VCaP (cell line): ENCODE measurements around the gene GABRA4.

Experiments
- H3K27ac ChIP-seq: fragments of 450-650 bp; 2 replicates; pipeline ENCODE4 v1.5.1; 2017
- TF ChIP-seq, protein P1 (sequence below): fragments of 450-650 bp; conservative IDR thresholded peaks from 2 replicates; pipeline ENCODE4 v1.5.1; 2017; ENCODE audit warnings: mild to moderate bottlenecking, moderate library complexity

The GABRA4 gene

DNA sequence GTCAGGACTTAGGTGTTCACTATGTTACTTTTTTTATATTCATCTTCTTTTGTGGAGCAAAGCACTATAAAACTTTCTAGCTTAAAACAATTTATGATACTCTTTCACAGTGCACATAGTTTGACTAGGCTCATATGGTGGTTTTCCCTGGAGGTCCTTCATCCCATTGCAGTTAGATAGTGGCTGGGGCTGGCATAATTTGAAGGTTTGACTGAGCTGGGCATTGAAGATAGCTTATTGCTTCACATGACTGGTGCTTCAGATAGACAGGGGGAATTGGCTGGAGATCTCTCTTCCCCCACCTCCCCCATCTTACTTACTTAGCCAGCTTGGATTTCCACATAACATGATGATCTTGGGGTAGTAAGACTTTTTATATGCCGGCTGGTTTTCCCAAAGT is 7.0 kb upstream of the GABRA4 start:
- TF ChIP-seq, protein P1, sequence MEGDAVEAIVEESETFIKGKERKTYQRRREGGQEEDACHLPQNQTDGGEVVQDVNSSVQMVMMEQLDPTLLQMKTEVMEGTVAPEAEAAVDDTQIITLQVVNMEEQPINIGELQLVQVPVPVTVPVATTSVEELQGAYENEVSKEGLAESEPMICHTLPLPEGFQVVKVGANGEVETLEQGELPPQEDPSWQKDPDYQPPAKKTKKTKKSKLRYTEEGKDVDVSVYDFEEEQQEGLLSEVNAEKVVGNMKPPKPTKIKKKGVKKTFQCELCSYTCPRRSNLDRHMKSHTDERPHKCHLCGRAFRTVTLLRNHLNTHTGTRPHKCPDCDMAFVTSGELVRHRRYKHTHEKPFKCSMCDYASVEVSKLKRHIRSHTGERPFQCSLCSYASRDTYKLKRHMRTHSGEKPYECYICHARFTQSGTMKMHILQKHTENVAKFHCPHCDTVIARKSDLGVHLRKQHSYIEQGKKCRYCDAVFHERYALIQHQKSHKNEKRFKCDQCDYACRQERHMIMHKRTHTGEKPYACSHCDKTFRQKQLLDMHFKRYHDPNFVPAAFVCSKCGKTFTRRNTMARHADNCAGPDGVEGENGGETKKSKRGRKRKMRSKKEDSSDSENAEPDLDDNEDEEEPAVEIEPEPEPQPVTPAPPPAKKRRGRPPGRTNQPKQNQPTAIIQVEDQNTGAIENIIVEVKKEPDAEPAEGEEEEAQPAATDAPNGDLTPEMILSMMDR, result no peak
- H3K27ac ChIP-seq, result no peak overlapping the region

DNA sequence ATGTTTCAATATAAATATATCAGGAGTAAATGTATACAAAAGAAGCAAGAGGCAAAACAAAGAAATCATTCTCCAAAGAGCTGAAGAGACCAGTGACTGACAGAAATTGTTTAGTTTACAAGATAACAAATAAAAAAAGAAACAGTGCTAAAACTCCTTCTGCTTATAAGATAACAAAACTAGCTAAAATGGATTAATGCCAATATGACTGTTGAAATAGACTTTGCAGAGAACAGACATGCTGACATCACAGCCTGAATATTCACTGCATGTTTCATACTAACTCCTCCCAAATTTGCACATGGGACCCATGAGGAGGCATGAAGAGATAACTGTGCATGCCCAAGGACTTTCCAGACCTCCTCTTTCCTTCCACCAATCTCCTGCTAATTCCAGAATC is 6.2 kb upstream of the GABRA4 start:
- TF ChIP-seq, protein P1, result no peak
- H3K27ac ChIP-seq, result no peak overlapping the region

DNA sequence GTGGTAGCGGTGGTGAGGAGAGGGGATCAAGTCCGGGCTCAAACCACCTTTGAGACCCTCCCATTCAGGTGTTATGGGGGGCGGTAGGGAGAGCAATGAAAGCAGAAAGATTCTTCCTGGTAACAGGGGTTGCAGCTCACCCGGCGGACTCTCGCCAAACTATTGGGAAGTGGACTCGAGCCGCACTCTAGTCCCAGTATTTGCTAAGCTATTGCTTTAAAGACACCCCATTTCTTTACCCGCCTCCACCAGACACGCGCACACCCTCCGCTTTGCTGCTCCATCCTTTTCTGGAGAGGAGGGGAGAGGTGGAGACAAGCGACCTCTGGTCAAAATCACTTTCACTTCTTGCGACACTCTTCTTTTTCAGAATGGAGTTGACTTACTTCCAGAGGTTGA is 625 bp upstream of the GABRA4 start:
- TF ChIP-seq, protein P1, result no peak
- no peak overlapping the region for H3K27ac ChIP-seq

DNA sequence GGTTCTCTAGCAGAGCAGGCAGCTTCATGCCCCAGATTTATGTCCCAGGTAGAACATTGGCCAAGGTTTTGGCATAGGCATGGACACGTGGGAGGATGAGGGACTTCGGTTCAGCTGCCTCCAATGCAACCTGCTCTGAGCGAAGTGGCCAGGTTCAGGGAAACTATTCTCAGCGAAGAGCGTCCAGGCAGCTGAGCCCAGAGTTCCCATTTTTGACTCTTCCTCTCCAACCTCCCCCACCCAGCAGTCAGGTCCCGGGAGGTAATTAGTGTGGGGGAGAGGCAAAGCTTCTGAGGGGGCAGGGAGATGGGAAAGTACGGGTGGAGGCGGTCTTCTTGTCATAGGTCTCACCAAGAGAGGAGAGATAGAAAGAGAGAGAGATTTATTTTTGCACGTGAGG is 1.0 kb downstream of the GABRA4 start:
- TF ChIP-seq, protein P1, result no peak
- H3K27ac ChIP-seq, result no peak overlapping the region

DNA sequence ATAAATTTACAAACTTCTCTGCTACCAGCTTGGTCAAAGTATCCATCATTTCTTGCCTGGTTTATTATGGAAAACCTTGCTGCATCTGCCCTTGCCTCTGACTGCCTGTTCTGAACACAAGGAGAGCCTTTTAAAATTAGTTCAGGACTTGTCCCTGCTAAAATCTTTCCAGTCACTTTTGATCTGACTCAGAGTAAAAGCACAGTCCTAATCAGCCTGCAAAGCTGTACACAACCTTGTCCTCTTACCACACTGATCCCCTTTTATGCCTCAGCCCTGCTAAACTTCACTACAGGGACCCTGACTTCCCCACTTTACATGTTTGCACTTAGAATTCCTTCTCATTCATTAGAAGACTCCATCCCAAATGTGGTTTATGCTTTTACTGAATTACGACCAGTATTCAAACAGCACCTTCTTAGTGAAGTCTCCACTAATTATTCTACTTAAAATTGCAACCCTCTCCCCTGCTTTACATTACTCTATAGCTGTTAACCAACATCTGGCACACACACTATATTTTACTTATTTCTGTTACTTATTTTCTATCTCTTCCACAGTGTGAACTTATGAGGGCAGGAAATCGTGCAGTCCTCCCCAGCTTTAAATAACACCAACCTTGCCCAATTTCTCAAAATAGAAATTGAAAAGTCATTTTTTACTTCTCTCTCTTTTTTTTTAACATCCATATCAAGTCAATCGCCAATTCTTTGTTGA is 6.3 kb downstream of the GABRA4 start:
- TF ChIP-seq, protein P1, result no peak
- H3K27ac ChIP-seq, result no peak overlapping the region

DNA sequence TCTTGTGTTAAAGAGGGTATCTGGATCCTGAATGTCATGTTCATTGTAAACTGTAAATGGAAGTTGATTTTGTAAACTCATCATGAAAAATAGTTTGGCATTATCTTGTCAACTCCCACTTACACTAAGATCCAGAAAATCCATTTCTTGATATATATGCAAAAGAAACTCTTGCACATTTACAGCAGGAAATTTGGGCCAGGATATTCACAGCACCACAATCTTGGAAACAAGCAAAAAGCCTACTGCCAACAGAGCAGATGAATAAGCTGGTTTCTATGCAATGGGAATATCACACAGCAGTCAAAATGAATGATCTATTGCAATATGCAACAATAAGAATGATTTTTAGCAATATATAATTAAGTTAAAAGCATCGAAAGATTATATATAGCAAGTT is 8.6 kb downstream of the GABRA4 start:
- H3K27ac ChIP-seq, result no peak overlapping the region
- TF ChIP-seq, protein P1, result no peak

DNA sequence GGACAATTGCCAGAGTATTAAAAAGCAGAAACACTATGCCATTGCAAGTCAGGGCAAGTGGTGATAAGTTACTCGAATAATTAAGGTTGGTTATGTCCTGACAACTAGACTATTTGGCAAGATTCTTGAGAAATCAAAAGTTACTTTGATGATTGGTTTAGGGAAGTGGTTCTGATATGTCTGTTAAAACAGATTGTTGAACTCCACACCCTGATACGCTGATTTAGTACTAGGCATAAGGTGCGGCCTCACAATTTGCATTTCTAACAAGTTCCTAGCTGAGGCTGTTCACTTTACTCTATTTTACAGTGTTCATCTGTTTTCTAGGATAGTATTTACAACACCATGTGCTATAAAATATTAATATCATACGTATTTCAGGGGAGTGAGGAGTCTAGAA is 12.5 kb downstream of the GABRA4 start:
- H3K27ac ChIP-seq, result no peak overlapping the region

More for the DNA sequence above, 12.5 kb downstream of the GABRA4 start:
- TF ChIP-seq, protein P1, result no peak
